Nephron progenitor cell (in vitro differentiated cells): ENCODE measurements around the gene CAV1.

ENCODE experiments used
- DNase-seq: peaks from one replicate; pipeline ENCODE4 v3.0.0; 2021
- H3K27ac Mint-ChIP-seq: 2 replicates; pipeline ENCODE4 v1.8.0; 2021; ENCODE audit warnings: mild to moderate bottlenecking, moderate library complexity, mixed read lengths
- H3K27me3 Mint-ChIP-seq: 2 replicates; pipeline ENCODE4 v1.8.0; 2021; ENCODE audit warnings: mild to moderate bottlenecking, low read depth, mixed read lengths; ENCODE audit not compliant: poor library complexity
- H3K36me3 Mint-ChIP-seq: 2 replicates; pipeline ENCODE4 v1.8.0; 2021; ENCODE audit warnings: low read depth, mixed read lengths
- H3K4me1 Mint-ChIP-seq: 2 replicates; pipeline ENCODE4 v1.8.0; 2021; ENCODE audit warnings: mixed read lengths
- H3K4me3 Mint-ChIP-seq: 2 replicates; pipeline ENCODE4 v1.8.0; 2021; ENCODE audit warnings: mild to moderate bottlenecking, moderate library complexity, mixed read lengths
- H3K9me3 Mint-ChIP-seq: 2 replicates; pipeline ENCODE4 v1.8.0; 2021; ENCODE audit warnings: mild to moderate bottlenecking, moderate library complexity, mixed read lengths
- CTCF ChIP-seq: fragments of 200-600 bp; sonication (generic); IDR thresholded peaks from 2 replicates; pipeline ENCODE4 v1.5.0; 2021; ENCODE audit warnings: antibody characterized with exemption

CAV1 gene

GRCh38 chr7:116579322-116579721 is 54.5 kb downstream of the CAV1 start:
- peaks cover 4% of the 10 kb centered on the region for H3K9me3 Mint-ChIP-seq
- H3K27ac Mint-ChIP-seq: no peak overlapping the region
- no peaks in the 10 kb centered on the region for H3K36me3 Mint-ChIP-seq
- H3K4me1 Mint-ChIP-seq: no peaks in the 10 kb centered on the region
- no peak for TF ChIP-seq CTCF
- no peak overlapping the region for H3K4me3 Mint-ChIP-seq
- H3K27me3 Mint-ChIP-seq: peaks cover 8% of the 10 kb centered on the region
- DNase-seq: no peak

- no peak for TF ChIP-seq CTCF
- Mint-ChIP-seq H3K27ac (no peak overlapping the region), H3K27me3 (peaks cover 8% of the 10 kb centered on the region), H3K4me1 (no peaks in the 10 kb centered on the region), H3K9me3 (peaks cover 4% of the 10 kb centered on the region), H3K36me3 (no peaks in the 10 kb centered on the region), H3K4me3 (no peak overlapping the region)
- DNase-seq: no peak
Measured at GRCh38 chr7:116579835-116580234, 55.0 kb downstream of the CAV1 start.

- no peak for DNase-seq
- Mint-ChIP-seq H3K4me1 (no peaks in the 10 kb centered on the region), H3K27me3 (peaks cover 7% of the 10 kb centered on the region), H3K4me3 (no peak overlapping the region), H3K9me3 (peaks cover 4% of the 10 kb centered on the region), H3K27ac (no peak overlapping the region), H3K36me3 (no peaks in the 10 kb centered on the region)
- no peak for TF ChIP-seq CTCF
Measured at GRCh38 chr7:116582164-116582732, 57.4 kb downstream of the CAV1 start.

GRCh38 chr7:116582806-116583444 is 58.1 kb downstream of the CAV1 start:
- H3K27ac Mint-ChIP-seq: peak overlapping the region; percentile 50
- no peak overlapping the region for H3K4me3 Mint-ChIP-seq
- H3K27me3 Mint-ChIP-seq: peaks cover 6% of the 10 kb centered on the region
- H3K36me3 Mint-ChIP-seq: no peaks in the 10 kb centered on the region
- no peak for DNase-seq
- H3K9me3 Mint-ChIP-seq: peaks cover 4% of the 10 kb centered on the region
- no peak for TF ChIP-seq CTCF
- H3K4me1 Mint-ChIP-seq: peaks cover under 1% of the 10 kb centered on the region

GRCh38 chr7:116583653-116584052 is 58.8 kb downstream of the CAV1 start:
- H3K4me1 Mint-ChIP-seq: peaks cover 8% of the 10 kb centered on the region
- H3K36me3 Mint-ChIP-seq: no peaks in the 10 kb centered on the region
- H3K27ac Mint-ChIP-seq: no peak overlapping the region
- no peak for DNase-seq
- H3K4me3 Mint-ChIP-seq: no peak overlapping the region
- no peaks in the 10 kb centered on the region for H3K9me3 Mint-ChIP-seq
- peaks cover 7% of the 10 kb centered on the region for H3K27me3 Mint-ChIP-seq
- no peak for TF ChIP-seq CTCF

- peaks cover 11% of the 10 kb centered on the region for H3K4me1 Mint-ChIP-seq
- no peaks in the 10 kb centered on the region for H3K36me3 Mint-ChIP-seq
- no peak overlapping the region for H3K27ac Mint-ChIP-seq
- H3K27me3 Mint-ChIP-seq: peaks cover 9% of the 10 kb centered on the region
- DNase-seq: no peak
- TF ChIP-seq CTCF: no peak
- no peak overlapping the region for H3K4me3 Mint-ChIP-seq
- no peaks in the 10 kb centered on the region for H3K9me3 Mint-ChIP-seq
Measured at GRCh38 chr7:116584721-116585120, 59.9 kb downstream of the CAV1 start.
